Suprapubic skin (tissue), 4 donors: ENCODE data around the gene OSBPL9.

Source experiments
- POLR2A ChIP-seq, 2 donors: fragments of 450-650 bp; IDR thresholded peaks; one replicate each; pipeline ENCODE4 v1.6.1; 2017; ENCODE audit warnings: antibody characterized with exemption in 2 of 2, mild to moderate bottlenecking in 2 of 2, moderate library complexity in 2 of 2
- POLR2AphosphoS5 ChIP-seq, 3 donors: sonication (generic); formaldehyde crosslinking; IDR thresholded peaks; one replicate each; pipeline ENCODE4 v1.6.1; 2017; ENCODE audit warnings: antibody characterized with exemption in 3 of 3
- TF ChIP-seq, protein P1 (sequence below), 2 donors: fragments of 200-600 bp in 1 of 2; fragments of 450-650 bp in 1 of 2; sonication (generic) in 1 of 2; IDR thresholded peaks; one replicate each; pipeline ENCODE4 v1.5.1; 2016 to 2019; ENCODE audit warnings: antibody characterized with exemption in 2 of 2, mild to moderate bottlenecking in 1 of 2, moderate library complexity in 1 of 2

DNA sequence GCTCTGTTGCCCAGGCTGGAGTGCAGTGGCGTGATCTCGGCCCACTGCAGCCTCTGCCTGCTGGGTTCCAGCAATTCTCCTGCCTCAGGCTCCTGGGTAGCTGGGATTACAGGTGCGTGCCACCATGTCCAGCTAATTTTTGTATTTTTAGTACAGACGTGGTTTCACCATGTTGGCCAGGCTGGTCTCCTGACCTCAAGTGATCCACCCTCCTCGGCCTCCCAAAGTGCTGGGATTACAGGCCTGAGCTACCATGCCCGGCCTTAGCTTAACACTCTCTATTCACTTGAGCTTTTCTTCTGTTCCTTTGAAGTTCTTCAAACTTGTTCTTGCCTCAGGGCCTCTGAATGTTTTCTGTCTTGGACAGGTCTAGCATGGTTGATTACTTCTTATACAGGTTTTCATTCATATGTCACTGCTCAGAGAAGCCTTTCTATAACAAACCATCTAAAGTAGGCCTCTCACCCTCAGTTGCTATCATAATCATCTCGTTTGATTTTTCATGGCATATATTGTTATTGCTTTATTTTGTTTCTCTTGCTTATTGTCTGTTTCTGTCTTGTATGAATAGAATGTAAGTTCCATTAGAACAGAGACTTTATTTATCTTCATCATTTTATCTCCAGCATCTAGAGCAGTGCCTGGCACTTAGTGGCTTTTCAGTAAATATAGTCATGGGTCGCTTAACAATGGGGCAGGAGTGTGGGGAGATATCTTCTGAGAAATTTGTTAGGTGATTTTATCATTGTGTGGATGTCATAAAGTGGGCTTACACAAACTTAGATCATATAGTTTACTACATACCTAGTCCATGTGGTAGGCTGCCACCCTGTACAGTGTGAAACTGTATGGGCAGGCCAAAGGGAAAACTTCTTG lies 12.1 kb downstream of the OSBPL9 start:
- TF ChIP-seq, protein P1, sequence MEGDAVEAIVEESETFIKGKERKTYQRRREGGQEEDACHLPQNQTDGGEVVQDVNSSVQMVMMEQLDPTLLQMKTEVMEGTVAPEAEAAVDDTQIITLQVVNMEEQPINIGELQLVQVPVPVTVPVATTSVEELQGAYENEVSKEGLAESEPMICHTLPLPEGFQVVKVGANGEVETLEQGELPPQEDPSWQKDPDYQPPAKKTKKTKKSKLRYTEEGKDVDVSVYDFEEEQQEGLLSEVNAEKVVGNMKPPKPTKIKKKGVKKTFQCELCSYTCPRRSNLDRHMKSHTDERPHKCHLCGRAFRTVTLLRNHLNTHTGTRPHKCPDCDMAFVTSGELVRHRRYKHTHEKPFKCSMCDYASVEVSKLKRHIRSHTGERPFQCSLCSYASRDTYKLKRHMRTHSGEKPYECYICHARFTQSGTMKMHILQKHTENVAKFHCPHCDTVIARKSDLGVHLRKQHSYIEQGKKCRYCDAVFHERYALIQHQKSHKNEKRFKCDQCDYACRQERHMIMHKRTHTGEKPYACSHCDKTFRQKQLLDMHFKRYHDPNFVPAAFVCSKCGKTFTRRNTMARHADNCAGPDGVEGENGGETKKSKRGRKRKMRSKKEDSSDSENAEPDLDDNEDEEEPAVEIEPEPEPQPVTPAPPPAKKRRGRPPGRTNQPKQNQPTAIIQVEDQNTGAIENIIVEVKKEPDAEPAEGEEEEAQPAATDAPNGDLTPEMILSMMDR (IDR thresholded peaks at IDR 0.05) = no peak
- TF ChIP-seq POLR2A (IDR thresholded peaks at IDR 0.05) (no peak), POLR2AphosphoS5 (IDR thresholded peaks at IDR 0.05) (no peak)
